Measurements from ENCODE around the gene KLRF1. TPM values are rescaled to one million over a fixed set of nuclear protein-coding genes. Genes with fewer than 3 reads are reported as not detected.

The KLRF1 gene
- total RNA-seq, 1 experiment from 2014 or later = not detected

GRCh38 chr12:9881246-9881645, 54.0 kb downstream of the KLRF1 start, which contains the start of gene KLRF2:
Gene KLRF2, plus strand, starts transcription at chr12:9881489. Its CDS starts 107 bp downstream, at chr12:9881596.
- Histone ChIP-seq H3K27ac (ENCODE audit: insufficient read length, low read depth, low read length) (no peak within 1 kb of the TSS), H2BK5ac (ENCODE audit: insufficient read length, low read length) (no peak within 1 kb of the TSS), H3K9ac (ENCODE audit: extremely low read depth, insufficient read length, low read length) (no peak within 1 kb of the TSS), H3K79me1 (ENCODE audit: insufficient read depth, low read depth, low read length, poor library complexity, severe bottlenecking) (no peaks in the 10 kb centered on the region), H3K27me3 (ENCODE audit: insufficient read depth, low read length) (no peaks in the 10 kb centered on the region), H4K20me1 (ENCODE audit: control insufficient read depth, insufficient read depth, insufficient read length) (no peaks in the 10 kb centered on the region), H3K79me2 (ENCODE audit: insufficient read depth, low read length) (no peaks in the 10 kb centered on the region), H2AK5ac (ENCODE audit: insufficient read length, low read length) (no peak within 1 kb of the TSS), H2BK120ac (ENCODE audit: low read depth, low read length, poor library complexity, severe bottlenecking) (no peak within 1 kb of the TSS), H3K56ac (ENCODE audit: insufficient read length, low read depth, low read length) (no peak within 1 kb of the TSS), H3K14ac (ENCODE audit: insufficient read depth, low read length) (no peak within 1 kb of the TSS), H3K9me3 (ENCODE audit: control insufficient read depth, low read depth, low read length) (no peaks in the 10 kb centered on the region), H2BK15ac (ENCODE audit: low read depth, low read length) (no peak within 1 kb of the TSS), H4K5ac (ENCODE audit: insufficient read length, low read depth, low read length) (no peak within 1 kb of the TSS), H3K23ac (ENCODE audit: insufficient read length, low read depth, low read length) (no peak within 1 kb of the TSS), H2BK20ac (ENCODE audit: low read depth, low read length, poor library complexity, severe bottlenecking) (no peak within 1 kb of the TSS), H4K91ac (ENCODE audit: insufficient read length, low read depth, low read length) (no peak within 1 kb of the TSS), H3K4me2 (ENCODE audit: insufficient read depth, insufficient read length, low read length) (no peak within 1 kb of the TSS), H3K4ac (ENCODE audit: low read depth, low read length) (no peak within 1 kb of the TSS), H3K4me1 (ENCODE audit: insufficient read depth, low read length) (no peaks in the 10 kb centered on the region), H2BK12ac (ENCODE audit: insufficient read length, low read depth, low read length) (no peak within 1 kb of the TSS), H3T11ph (ENCODE audit: low read length) (no peak within 1 kb of the TSS), H2AFZ (ENCODE audit: low read length) (no peak within 1 kb of the TSS), H4K8ac (replicated peaks; ENCODE audit: insufficient read length, low read depth, low read length) (no peak within 1 kb of the TSS), H3K23me2 (ENCODE audit: insufficient read length, low read depth, low read length, poor library complexity, severe bottlenecking) (no peaks in the 10 kb centered on the region), H3K18ac (ENCODE audit: insufficient read length, low read depth, low read length) (no peak within 1 kb of the TSS)
- TF ChIP-seq CTCF (conservative IDR thresholded peaks at IDR 0.05) = no peak
- Mint-ChIP-seq H3K9me3 (no peaks in the 10 kb centered on the region; a peak in 1 of 5 replicates), H3K27ac (peak within 1 kb of the TSS in 1 of 3 experiments; percentile 69; a peak in 2 of 7 replicates), H3K27me3 (ENCODE audit: low read depth) (no peaks in the 10 kb centered on the region), H3K36me3 (ENCODE audit: insufficient read depth in 1 of 3, low read depth in 3 of 3) (no peaks in the 10 kb centered on the region), H3K4me3 (no peak within 1 kb of the TSS), H3K4me1 (peaks cover 12 to 15% of the 10 kb centered on the region in 2 experiments)
- DNase-seq = no peak
- WGBS (ENCODE audit: extremely low coverage, insufficient read length, low lambda C conversion rate) = no CpG with 5 or more reads among the region's 3 CpGs
